Measurements from ENCODE around the gene SNAP47.

DNA sequence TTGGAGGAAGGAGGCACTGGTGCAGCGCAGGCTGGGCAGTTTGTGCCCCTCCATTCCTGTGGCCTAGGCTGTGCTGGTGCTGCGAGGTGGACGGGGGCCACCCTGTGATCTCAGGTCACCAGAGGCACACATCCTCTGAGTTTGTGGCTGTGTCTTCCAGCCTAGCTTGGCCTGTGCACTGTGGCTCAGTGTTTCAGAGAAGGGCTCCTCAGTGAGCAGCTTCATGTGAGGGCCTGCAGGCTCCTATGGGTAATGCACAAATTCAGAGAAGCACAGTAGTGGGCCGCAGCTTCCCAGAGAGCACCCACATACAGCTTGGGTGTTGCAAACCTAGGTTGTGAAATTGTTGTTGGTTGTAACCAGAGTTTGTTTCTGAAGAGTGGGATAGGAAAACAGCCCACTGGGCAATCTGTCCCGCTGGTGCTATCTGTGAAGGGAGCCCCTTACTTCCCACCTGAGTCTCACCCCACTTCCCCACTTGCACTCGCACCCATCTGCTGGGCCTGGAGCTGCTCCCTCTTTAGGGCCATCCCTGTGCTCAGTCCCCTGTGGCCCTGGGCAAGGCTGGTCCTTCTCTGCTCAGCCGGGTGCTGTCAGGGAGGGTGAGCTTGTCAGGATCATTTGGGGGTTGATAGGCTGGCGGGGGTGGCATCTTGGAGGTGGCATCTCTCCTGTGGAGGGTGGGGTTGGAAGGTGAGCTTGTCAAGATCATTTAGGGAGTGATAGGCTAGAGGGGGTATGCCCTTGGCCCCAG, 30.2 kb downstream of the SNAP47 start:
- TF ChIP-seq, protein P1, sequence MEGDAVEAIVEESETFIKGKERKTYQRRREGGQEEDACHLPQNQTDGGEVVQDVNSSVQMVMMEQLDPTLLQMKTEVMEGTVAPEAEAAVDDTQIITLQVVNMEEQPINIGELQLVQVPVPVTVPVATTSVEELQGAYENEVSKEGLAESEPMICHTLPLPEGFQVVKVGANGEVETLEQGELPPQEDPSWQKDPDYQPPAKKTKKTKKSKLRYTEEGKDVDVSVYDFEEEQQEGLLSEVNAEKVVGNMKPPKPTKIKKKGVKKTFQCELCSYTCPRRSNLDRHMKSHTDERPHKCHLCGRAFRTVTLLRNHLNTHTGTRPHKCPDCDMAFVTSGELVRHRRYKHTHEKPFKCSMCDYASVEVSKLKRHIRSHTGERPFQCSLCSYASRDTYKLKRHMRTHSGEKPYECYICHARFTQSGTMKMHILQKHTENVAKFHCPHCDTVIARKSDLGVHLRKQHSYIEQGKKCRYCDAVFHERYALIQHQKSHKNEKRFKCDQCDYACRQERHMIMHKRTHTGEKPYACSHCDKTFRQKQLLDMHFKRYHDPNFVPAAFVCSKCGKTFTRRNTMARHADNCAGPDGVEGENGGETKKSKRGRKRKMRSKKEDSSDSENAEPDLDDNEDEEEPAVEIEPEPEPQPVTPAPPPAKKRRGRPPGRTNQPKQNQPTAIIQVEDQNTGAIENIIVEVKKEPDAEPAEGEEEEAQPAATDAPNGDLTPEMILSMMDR (IDR thresholded peaks at IDR 0.05): no peak
- no peak for TF ChIP-seq EP300 (IDR thresholded peaks at IDR 0.05)
- no peak for TF ChIP-seq POLR2A (IDR thresholded peaks at IDR 0.05)
